Inferior parietal cortex (tissue), 1 donor: ENCODE data around the gene CFHR2.
A peak's percentile ranks its signal among the peaks of the same experiment; 100 is the strongest.
"Not testable (repeated sequence)": the region's sequence is repeated elsewhere in the genome, so short reads cannot be mapped to it uniquely, and the experiment has no call there.

Experiments used
- DNase-seq: peaks from one replicate; pipeline ENCODE4 v3.0.0-alpha.2; 2016; ENCODE audit errors: extremely low spot score

CFHR2 gene

GRCh38 chr1:196943568-196943967, at the start of gene CFHR2:
Gene CFHR2 (plus strand): TSS chr1:196943738. CDS start chr1:196943881, 143 bp downstream.
- not testable (repeated sequence) for DNase-seq

GRCh38 chr1:196896355-196896754, 47.2 kb upstream of the CFHR2 start:
- no peak for DNase-seq

GRCh38 chr1:196897158-196897828, 46.2 kb upstream of the CFHR2 start:
- no peak for DNase-seq

- no peak for DNase-seq
Observed at GRCh38 chr1:196902344-196902743, 41.2 kb upstream of the CFHR2 start.

- no peak for DNase-seq
Observed at GRCh38 chr1:196910215-196910614, 33.3 kb upstream of the CFHR2 start.

GRCh38 chr1:196912283-196912682, 31.3 kb upstream of the CFHR2 start:
- not testable (repeated sequence) for DNase-seq

- not testable (repeated sequence) for DNase-seq
Observed at GRCh38 chr1:196926839-196927238, 16.7 kb upstream of the CFHR2 start.

GRCh38 chr1:196932853-196933252, 10.7 kb upstream of the CFHR2 start:
- not testable (repeated sequence) for DNase-seq

GRCh38 chr1:196933531-196934189, 9.9 kb upstream of the CFHR2 start:
- DNase-seq = peak; percentile 5

- not testable (repeated sequence) for DNase-seq
Observed at GRCh38 chr1:196941474-196941873, 2.1 kb upstream of the CFHR2 start.

GRCh38 chr1:196951711-196952394, 8.3 kb downstream of the CFHR2 start:
- DNase-seq = no peak

- DNase-seq = no peak
Observed at GRCh38 chr1:196954778-196955177, 11.2 kb downstream of the CFHR2 start.

- DNase-seq = no peak
Observed at GRCh38 chr1:196955926-196956325, 12.4 kb downstream of the CFHR2 start.

- no peak for DNase-seq
Observed at GRCh38 chr1:196960854-196961253, 17.3 kb downstream of the CFHR2 start.

GRCh38 chr1:196970182-196970581, 26.6 kb downstream of the CFHR2 start:
- DNase-seq = no peak

GRCh38 chr1:196976278-196976677, 32.7 kb downstream of the CFHR2 start:
- no peak for DNase-seq

- DNase-seq = no peak
Observed at GRCh38 chr1:196977278-196977677, 33.7 kb downstream of the CFHR2 start, which contains the start of gene CFHR5. Gene CFHR5 (plus strand): TSS chr1:196977556. CDS start chr1:196977665, 109 bp downstream.

- DNase-seq = no peak
Observed at GRCh38 chr1:196980859-196981258, 37.3 kb downstream of the CFHR2 start.

GRCh38 chr1:196982247-196982646, 38.7 kb downstream of the CFHR2 start:
- not testable (repeated sequence) for DNase-seq

GRCh38 chr1:196991919-196992651, 48.5 kb downstream of the CFHR2 start:
- DNase-seq = not testable (repeated sequence)

GRCh38 chr1:196993916-196994315, 50.4 kb downstream of the CFHR2 start:
- no peak for DNase-seq

- DNase-seq = no peak
Observed at GRCh38 chr1:196997423-196997822, 53.9 kb downstream of the CFHR2 start.
